HepG2 (cell line): Measurements from ENCODE around the gene EYA2. TPM values are rescaled to one million over a fixed set of nuclear protein-coding genes. Genes with fewer than 3 reads are reported as not detected.

ENCODE experiments used
- ATAC-seq: fragments of 200-7000 bp; cut with Tn5 transposase; 3 replicates; pipeline ENCODE4 v1.9.1; 2020; ENCODE audit warnings: mild to moderate bottlenecking, moderate library complexity
- BruUV-seq: library from RNA; stranded (reverse); fragments of 400-500 nt; replicated peaks from 2 replicates; lab custom pipeline; 2021; lab: Mats Ljungman, UMichigan
- CTCF ChIA-PET: fragments of 300-600 bp; formaldehyde crosslinking; extraction: SDS; loops from one replicate; lab custom pipeline; 2021; ENCODE audit warnings: low total read pairs, inconsistent platforms, low intra/inter-chr PET ratio; lab: Yijun Ruan, JAX
- POLR2A ChIA-PET: fragments of 350-600 bp; sonication (Branson Sonifier 250); formaldehyde crosslinking; loops from one replicate; lab custom pipeline; 2020; ENCODE audit warnings: antibody characterized with exemption, inconsistent platforms; lab: Yijun Ruan, JAX
- DNase-seq: peaks from one replicate; pipeline ENCODE4 v3.0.0-alpha.2; 2015; ENCODE audit warnings: low spot score
- FAIRE-seq: peaks from 3 replicates; lab custom pipeline; 2011; peaks lifted over from hg19 to GRCh38; lab: Jason Lieb, UNC
- H2AFZ ChIP-seq: one replicate; pipeline ENCODE4 v1.6.1; 2011; ENCODE audit warnings: low read length, inconsistent platforms
- H3K27ac ChIP-seq: fragments of 300-600 bp; 3 replicates; pipeline ENCODE4 v1.8.0; 2011; ENCODE audit warnings: mixed run types, mild to moderate bottlenecking, mixed read lengths, low read length, inconsistent platforms; ENCODE audit not compliant: insufficient read depth; ENCODE audit errors: extremely low read length
- H3K27me3 ChIP-seq, 2 experiments: fragments of 200-600 bp in 1 of 2; 2 replicates in 1 of 2; 3 replicates in 1 of 2; pipeline versions ENCODE4 v1.6.0 to v1.8.0; 2011; ENCODE audit warnings: low read length in 2 of 2, mild to moderate bottlenecking in 2 of 2, moderate library complexity in 2 of 2, inconsistent platforms in 1 of 2; ENCODE audit not compliant: insufficient read depth in 2 of 2, control insufficient read depth in 1 of 2
- H3K36me3 ChIP-seq, 2 experiments: fragments of 200-600 bp in 1 of 2; replicated peaks in 1 of 2; 2 replicates in 1 of 2; 3 replicates in 1 of 2; pipeline versions ENCODE4 v1.5.1 to v1.8.0; 2011; ENCODE audit warnings: low read length in 2 of 2, inconsistent platforms in 1 of 2; ENCODE audit not compliant: insufficient read depth in 2 of 2, control insufficient read depth in 1 of 2
- H3K4me1 ChIP-seq: 2 replicates; pipeline ENCODE4 v1.5.1; 2012; ENCODE audit warnings: low read length, inconsistent platforms; ENCODE audit not compliant: insufficient read depth
- H3K4me2 ChIP-seq: 2 replicates; pipeline ENCODE4 v1.6.0; 2011; ENCODE audit warnings: low read depth, low read length, inconsistent platforms
- H3K4me3 ChIP-seq, 3 experiments: fragments of 200-600 bp in 1 of 3; sonication (generic), shearing (Covaris generic) in 1 of 3; replicated peaks in 1 of 3; 2 replicates each; pipeline ENCODE4 v1.5.1; 2011 to 2016; ENCODE audit warnings: low read length in 3 of 3, inconsistent platforms in 2 of 3, low read depth in 2 of 3, mild to moderate bottlenecking in 2 of 3, control low read depth in 1 of 3, mixed read lengths in 1 of 3; ENCODE audit not compliant: insufficient read depth in 1 of 3
- H3K79me2 ChIP-seq: one replicate; pipeline ENCODE4 v1.6.1; 2011; ENCODE audit warnings: low read length, inconsistent platforms; ENCODE audit not compliant: insufficient read depth
- H3K9ac ChIP-seq: 2 replicates; pipeline ENCODE4 v1.6.0; 2011; ENCODE audit warnings: mild to moderate bottlenecking, low read depth, low read length, inconsistent platforms; ENCODE audit not compliant: insufficient read depth
- H3K9me3 ChIP-seq: 2 replicates; pipeline ENCODE4 v1.5.1; 2012; ENCODE audit warnings: mild to moderate bottlenecking, low read length
- H4K20me1 ChIP-seq: 2 replicates; pipeline ENCODE4 v1.6.0; 2011; ENCODE audit warnings: inconsistent platforms, mild to moderate bottlenecking, low read length, moderate library complexity; ENCODE audit not compliant: insufficient read depth
- CC2D1A ChIP-seq: sonication (generic); formaldehyde crosslinking; IDR thresholded peaks from 2 replicates; pipeline ENCODE4 v1.8.1; 2023; ENCODE audit warnings: mild to moderate bottlenecking, missing genetic modification reagents
- IKZF4 ChIP-seq: sonication (generic); formaldehyde crosslinking; IDR thresholded peaks from 2 replicates; pipeline ENCODE4 v1.5.1; 2020; ENCODE audit warnings: borderline replicate concordance, mild to moderate bottlenecking, low read depth, missing genetic modification reagents; ENCODE audit errors: not compliant biosample characterization
- PRDM10 ChIP-seq: sonication (generic); formaldehyde crosslinking; IDR thresholded peaks from 2 replicates; pipeline ENCODE4 v1.4.0; 2020; ENCODE audit warnings: low read depth, missing genetic modification reagents
- ZFX ChIP-seq: sonication (generic); formaldehyde crosslinking; IDR thresholded peaks from 2 replicates; pipeline ENCODE4 v1.4.0; 2020; ENCODE audit warnings: mild to moderate bottlenecking, low read depth, missing genetic modification reagents, moderate library complexity
- ZMYM2 ChIP-seq: sonication (generic); formaldehyde crosslinking; IDR thresholded peaks from 2 replicates; pipeline ENCODE4 v1.8.0; 2022; ENCODE audit warnings: mild to moderate bottlenecking, missing genetic modification reagents
- ZNF207 ChIP-seq: fragments of 450-650 bp; IDR thresholded peaks from 2 replicates; pipeline ENCODE4 v1.6.1; 2016; ENCODE audit warnings: antibody characterized with exemption, borderline replicate concordance
- ZNF646 ChIP-seq: sonication (generic); formaldehyde crosslinking; IDR thresholded peaks from 2 replicates; pipeline ENCODE4 v1.9.0; 2021; ENCODE audit warnings: mild to moderate bottlenecking, missing genetic modification reagents
- WGBS: methylation state at CpG from one replicate; pipeline ENCODE4 v1.1.6; 2017; ENCODE audit warnings: low lambda C conversion rate; 5-methylcytosine and 5-hydroxymethylcytosine counted together
- in situ Hi-C: cut with HindIII; loops from 2 replicates; pipeline ENCODE4 v1.10.0; 2017; ENCODE audit warnings: low pct_unique_long_range_greater_than_20kb; ENCODE audit not compliant: extremely low pct_ligation_motif_present
- intact Hi-C: fragments of 100-400 bp; cut with micrococcal nuclease; formaldehyde crosslinking; loops from one replicate; pipeline ENCODE4 v1.10.0; 2022; ENCODE audit not compliant: unreplicated experiment
- polyA plus RNA-seq, 8 experiments: library from polyadenylated mRNA; depleted of rRNA in 3 of 8; stranded (reverse) in 7 of 8; unstranded in 1 of 8; fragments of >200 nt; fragmentation: Illumina TruSeq in 4 of 8; extraction: Trizol in 4 of 8; gene quantifications; 2 replicates each; pipeline versions ENCODE4 v1.2.1 to v1.2.3, GENCODE V29; 2011 to 2016; ENCODE audit warnings: low read depth in 4 of 8, missing spikeins in 1 of 8, mixed read lengths in 1 of 8; ENCODE audit not compliant: insufficient read depth in 1 of 8
- total RNA-seq, 5 experiments: library from RNA; depleted of rRNA; stranded (reverse); fragments of >200 nt; fragmentation: Illumina TruSeq; extraction: Trizol; gene quantifications; 2 replicates each; pipeline ENCODE4 v1.2.3, GENCODE V29; 2016; ENCODE audit warnings: low read depth in 1 of 5

EYA2 gene
- total and polyA plus RNA-seq, 2 of the 13 experiments (the other 11 are each of a cell fraction or from before 2014, with no cell fraction given) = not detected

GRCh38 chr20:46973766-46974165 is 79.1 kb downstream of the EYA2 start:
- ATAC-seq (no peak), FAIRE-seq (no peak), DNase-seq (no peak)
- H3K9me3 ChIP-seq = no peaks in the 10 kb centered on the region
- H3K79me2 ChIP-seq = no peaks in the 10 kb centered on the region
- H3K9ac ChIP-seq = no peak overlapping the region
- no TSS peak for BruUV-seq
- H3K36me3 ChIP-seq = no peaks in the 10 kb centered on the region
- CTCF ChIA-PET = no interaction called here
- no peaks in the 10 kb centered on the region for H3K4me1 ChIP-seq
- H4K20me1 ChIP-seq = no peaks in the 10 kb centered on the region
- POLR2A ChIA-PET = no interaction called here
- H3K4me3 ChIP-seq = no peak overlapping the region
- intact Hi-C loops = no loop called here
- peaks cover 9 to 28% of the 10 kb centered on the region in 2 experiments; a peak in 4 of 5 replicates for H3K27me3 ChIP-seq
- WGBS = 5% methylated on average over 6 of the region's 6 CpGs
- in situ Hi-C loops = no loop called here
- H3K4me2 ChIP-seq = no peak overlapping the region
- no peak overlapping the region for H2AFZ ChIP-seq
- no peak overlapping the region for H3K27ac ChIP-seq
- no peak for TF ChIP-seq IKZF4 (CRISPR knock-in tag)
- TF ChIP-seq ZMYM2 = no peak
- TF ChIP-seq ZNF207 = no peak
- no peak for TF ChIP-seq CC2D1A (CRISPR knock-in tag)
- TF ChIP-seq ZFX (CRISPR knock-in tag) = no peak
- no peak for TF ChIP-seq PRDM10 (CRISPR knock-in tag)
- no peak for TF ChIP-seq ZNF646 (CRISPR knock-in tag)
- TF ChIP-seq, all 625 proteins: peak for 0
